Right lobe of liver (tissue), 6 donors: Measurements from ENCODE around the gene CCM2. TPM values are rescaled to one million over a fixed set of nuclear protein-coding genes. Genes with fewer than 3 reads are reported as not detected.

Experiments
- ATAC-seq, 4 donors: fragments of 200-7000 bp; cut with Tn5 transposase; one replicate each; pipeline ENCODE4 v1.9.1; 2020; ENCODE audit warnings: mild to moderate bottlenecking in 4 of 4, moderate library complexity in 4 of 4
- DNase-seq, 3 donors: peaks; one replicate each; pipeline ENCODE4 v3.0.0-alpha.2; 2020
- H3K27ac ChIP-seq, 3 donors: fragments of 200-600 bp; one replicate each; pipeline ENCODE4 v1.8.0; 2022
- H3K27me3 ChIP-seq, 2 donors: fragments of 200-600 bp; one replicate each; pipeline ENCODE4 v1.8.0; 2022
- H3K36me3 ChIP-seq, 4 donors: fragments of 200-600 bp; sonication (generic) in 1 of 4; one replicate each; pipeline versions ENCODE4 v1.5.1 to v1.8.0; 2017 to 2022; ENCODE audit warnings: control low read depth in 1 of 4
- H3K4me1 ChIP-seq, 4 donors: fragments of 200-600 bp; sonication (generic) in 1 of 4; one replicate each; pipeline versions ENCODE4 v1.5.1 to v1.8.0; 2017 to 2022; ENCODE audit warnings: control low read depth in 1 of 4
- H3K4me3 ChIP-seq, 3 donors: fragments of 200-600 bp; one replicate each; pipeline ENCODE4 v1.8.0; 2022
- H3K9me3 ChIP-seq, 4 donors: fragments of 200-600 bp; sonication (generic) in 1 of 4; one replicate each; pipeline versions ENCODE4 v1.5.1 to v1.8.0; 2017 to 2022; ENCODE audit warnings: control low read depth in 1 of 4
- POLR2A ChIP-seq: fragments of 450-650 bp; IDR thresholded peaks from one replicate; pipeline ENCODE4 v1.6.1; 2017; ENCODE audit warnings: antibody characterized with exemption, mild to moderate bottlenecking
- WGBS: methylation state at CpG from one replicate; pipeline ENCODE4 v1.1.6; 2018; ENCODE audit warnings: low coverage, low lambda C conversion rate; ENCODE audit not compliant: insufficient coverage; ENCODE audit errors: missing lambda C conversion rate; 5-methylcytosine and 5-hydroxymethylcytosine counted together
- intact Hi-C, 2 donors: fragments of 100-400 bp; cut with DNase I; formaldehyde crosslinking; loops; one replicate each; pipeline versions ENCODE4 v1.11.2 to v1.14.1; 2022
- total RNA-seq, 6 experiments: library from RNA; depleted of rRNA in 2 of 6; stranded (reverse); fragments of >200 nt in 2 of 6; fragmentation: NEBNext Ultra II Directional in 3 of 6; extraction: Animal tissue kit (Norgen Biotek cat#: 25700) in 3 of 6; gene quantifications; one replicate each; pipeline versions ENCODE4 v1.1.0 to v1.2.4, GENCODE V29; 2016 to 2023
- TF ChIP-seq, protein P1 (sequence below), 4 donors: fragments of 200-600 bp in 3 of 4; fragments of 450-650 bp in 1 of 4; IDR thresholded peaks; one replicate each; pipeline versions ENCODE4 v1.5.1 to v1.8.0; 2016 to 2022; ENCODE audit warnings: antibody characterized with exemption in 4 of 4, mild to moderate bottlenecking in 2 of 4
- donor health status: DM: no; HTN: yes; CAD: no.
- donor health status: DM: no; HTN: no; CAD: no.
- donor health status: DM: no; HTN: no; CAD: no.
- donor health status: DM: no; HTN: yes; CAD: no.
- donor health status: DM: no; HTN: yes; CAD: no.

The CCM2 gene
- total RNA-seq, 6 experiments from 2014 or later = 29.4 to 70.7 (median 37.9) TPM

DNA sequence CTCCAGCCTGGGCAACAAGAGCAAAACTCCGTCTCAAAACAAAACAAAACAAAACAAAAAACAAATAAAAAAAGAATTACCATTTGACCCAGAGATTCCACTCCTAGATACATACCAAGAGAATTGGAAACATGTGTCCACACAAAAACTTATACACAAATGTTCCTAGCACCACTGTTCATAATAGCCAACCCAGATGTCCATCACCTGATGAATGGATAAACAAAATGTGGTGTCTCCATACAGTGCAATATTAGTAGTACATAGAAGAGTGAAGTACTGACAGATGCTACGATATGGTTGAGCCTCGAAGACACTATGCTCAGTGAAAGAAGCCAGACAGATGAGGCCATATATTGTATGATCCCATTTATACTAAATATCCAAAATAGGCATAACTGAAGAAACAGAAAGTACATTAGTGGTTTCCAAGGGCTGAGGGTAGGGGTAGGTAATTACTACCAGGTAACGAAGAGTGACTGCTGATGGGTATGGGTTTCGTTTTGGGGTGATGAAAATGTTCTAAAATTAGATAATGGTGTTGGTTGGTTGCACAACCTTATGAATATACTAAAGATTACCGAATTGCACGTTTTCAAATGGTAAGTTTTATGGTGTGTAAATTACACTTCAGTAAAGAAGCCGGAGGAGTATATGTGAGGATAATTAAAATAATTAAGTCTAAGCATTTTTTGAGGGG lies 41.2 kb upstream of the CCM2 start:
- 57% methylated on average over 8 of the region's 8 CpGs for WGBS
- Histone ChIP-seq H3K9me3 (no peaks in the 10 kb centered on the region), H3K4me1 (peaks cover 0 to 11% (median 3%) of the 10 kb centered on the region in 4 donors), H3K4me3 (no peak overlapping the region), H3K36me3 (no peaks in the 10 kb centered on the region), H3K27me3 (peaks cover 0 to 8% of the 10 kb centered on the region in 2 donors), H3K27ac (no peak overlapping the region)
- no peak for TF ChIP-seq POLR2A
- TF ChIP-seq, protein P1, sequence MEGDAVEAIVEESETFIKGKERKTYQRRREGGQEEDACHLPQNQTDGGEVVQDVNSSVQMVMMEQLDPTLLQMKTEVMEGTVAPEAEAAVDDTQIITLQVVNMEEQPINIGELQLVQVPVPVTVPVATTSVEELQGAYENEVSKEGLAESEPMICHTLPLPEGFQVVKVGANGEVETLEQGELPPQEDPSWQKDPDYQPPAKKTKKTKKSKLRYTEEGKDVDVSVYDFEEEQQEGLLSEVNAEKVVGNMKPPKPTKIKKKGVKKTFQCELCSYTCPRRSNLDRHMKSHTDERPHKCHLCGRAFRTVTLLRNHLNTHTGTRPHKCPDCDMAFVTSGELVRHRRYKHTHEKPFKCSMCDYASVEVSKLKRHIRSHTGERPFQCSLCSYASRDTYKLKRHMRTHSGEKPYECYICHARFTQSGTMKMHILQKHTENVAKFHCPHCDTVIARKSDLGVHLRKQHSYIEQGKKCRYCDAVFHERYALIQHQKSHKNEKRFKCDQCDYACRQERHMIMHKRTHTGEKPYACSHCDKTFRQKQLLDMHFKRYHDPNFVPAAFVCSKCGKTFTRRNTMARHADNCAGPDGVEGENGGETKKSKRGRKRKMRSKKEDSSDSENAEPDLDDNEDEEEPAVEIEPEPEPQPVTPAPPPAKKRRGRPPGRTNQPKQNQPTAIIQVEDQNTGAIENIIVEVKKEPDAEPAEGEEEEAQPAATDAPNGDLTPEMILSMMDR (IDR thresholded peaks at IDR 0.05) = no peak
- intact Hi-C loops = no loop called here
- DNase-seq (no peak), ATAC-seq (no peak)

DNA sequence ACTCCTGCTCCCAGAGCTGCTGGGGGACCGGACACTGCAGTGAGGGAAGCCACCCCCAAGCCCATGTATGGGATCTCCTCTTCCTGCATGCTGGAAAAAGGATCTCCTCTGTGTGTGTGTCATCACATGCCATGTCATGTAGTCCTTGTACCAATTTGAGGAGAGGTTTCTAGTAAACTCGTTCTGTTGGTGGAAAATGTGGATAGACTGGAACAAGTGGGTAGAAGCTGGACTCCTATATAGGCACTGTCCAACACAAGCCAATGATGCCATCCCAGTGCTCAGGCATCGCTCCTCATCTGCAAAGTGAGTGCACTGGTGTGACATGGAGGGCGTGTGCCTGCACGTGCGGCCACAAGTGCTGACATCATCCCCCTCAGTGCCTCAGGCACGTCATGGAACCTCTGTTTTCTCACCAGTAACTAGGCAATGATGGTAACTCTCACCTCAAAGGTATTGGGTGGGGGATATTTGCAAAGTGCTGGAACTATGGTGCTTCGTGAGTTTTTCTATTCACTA lies 40.5 kb upstream of the CCM2 start:
- 77% methylated on average over 4 of the region's 8 CpGs for WGBS
- no peak for DNase-seq

DNA sequence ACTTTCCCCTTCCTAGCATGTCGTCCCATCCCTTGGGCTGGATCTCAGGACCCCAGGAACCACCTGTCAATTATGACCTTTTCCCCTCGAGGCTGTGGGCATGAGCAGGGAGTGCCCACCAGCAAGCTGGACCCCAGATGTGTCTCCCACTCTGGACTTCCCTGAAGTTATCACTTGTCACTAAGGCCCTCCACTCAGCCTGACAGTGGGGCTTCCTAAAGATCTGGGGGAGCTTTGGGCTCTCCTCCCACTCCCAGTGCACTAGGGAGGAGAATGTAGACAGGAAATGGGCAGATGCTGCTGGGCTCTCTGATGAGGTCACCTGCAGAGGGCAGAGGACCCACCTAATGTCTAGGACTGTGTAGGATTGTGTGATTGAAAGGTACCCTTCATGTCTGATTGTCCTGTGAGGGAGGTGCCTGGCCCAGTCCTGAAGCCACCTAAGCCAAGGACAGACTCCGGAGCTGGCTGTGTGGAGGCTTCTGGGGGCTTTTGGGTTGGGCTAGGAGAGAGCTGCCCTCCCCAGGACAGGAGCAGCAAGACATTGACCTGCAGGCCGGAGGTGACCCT lies 39.9 kb upstream of the CCM2 start:
- Histone ChIP-seq H3K4me3 (no peak overlapping the region), H3K4me1 (peaks cover 0 to 11% (median 3%) of the 10 kb centered on the region in 4 donors), H3K27ac (no peak overlapping the region), H3K9me3 (no peaks in the 10 kb centered on the region), H3K36me3 (no peaks in the 10 kb centered on the region), H3K27me3 (peaks cover 0 to 8% of the 10 kb centered on the region in 2 donors)
- ATAC-seq (no peak), DNase-seq (no peak)
- TF ChIP-seq, protein P1 (IDR thresholded peaks at IDR 0.05) = no peak
- TF ChIP-seq POLR2A = no peak
- intact Hi-C loops = no loop called here
- WGBS = 54% methylated on average over 2 of the region's 4 CpGs

More for the DNA sequence above, 40.5 kb upstream of the CCM2 start:
- H3K27ac ChIP-seq = no peak overlapping the region
- H3K4me1 ChIP-seq = peaks cover 0 to 11% (median 3%) of the 10 kb centered on the region in 4 donors
- peaks cover 0 to 8% of the 10 kb centered on the region in 2 donors for H3K27me3 ChIP-seq
- intact Hi-C loops = no loop called here
- ATAC-seq = no peak
- no peak for TF ChIP-seq POLR2A
- H3K4me3 ChIP-seq = no peak overlapping the region
- no peaks in the 10 kb centered on the region for H3K36me3 ChIP-seq
- H3K9me3 ChIP-seq = no peaks in the 10 kb centered on the region

DNA sequence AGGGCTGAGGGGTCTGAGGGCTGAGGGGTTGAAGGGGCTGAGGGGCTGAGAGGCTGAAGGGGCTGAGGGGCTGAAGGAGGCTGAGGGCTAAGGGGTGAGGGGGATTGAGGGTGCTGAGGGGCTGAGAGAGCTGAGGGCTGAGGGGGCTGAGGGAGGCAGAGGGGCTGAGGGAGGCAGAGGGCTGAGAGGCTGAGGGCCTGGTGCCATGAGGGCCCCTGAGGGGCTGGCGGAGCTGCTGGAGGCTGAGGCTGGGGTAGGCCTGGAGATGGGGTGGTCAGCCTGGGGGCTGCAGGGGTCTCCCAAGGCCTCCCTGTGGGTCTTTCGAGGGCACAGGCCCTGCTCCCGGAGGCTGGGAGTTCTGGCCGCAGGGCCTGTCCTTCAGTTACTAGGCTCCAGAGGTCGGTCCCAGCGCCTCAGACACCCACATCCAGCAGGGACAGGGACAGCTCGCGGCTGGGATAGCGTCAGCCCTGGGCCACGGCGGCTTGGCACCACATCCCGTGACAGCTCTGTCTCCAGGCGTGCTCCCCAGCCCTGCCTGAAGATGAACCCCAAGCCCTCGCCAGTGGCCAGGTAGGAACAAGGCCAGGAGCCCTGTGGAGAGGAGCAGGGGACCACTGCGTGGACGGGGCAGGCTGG lies 38.0 kb upstream of the CCM2 start:
- Histone ChIP-seq H3K27ac (no peak overlapping the region), H3K9me3 (no peaks in the 10 kb centered on the region), H3K36me3 (no peaks in the 10 kb centered on the region), H3K27me3 (peaks cover 0 to 8% of the 10 kb centered on the region in 2 donors), H3K4me3 (peak overlapping the region in 1 of 3 donors; percentile 33), H3K4me1 (peaks cover 0 to 11% (median 3%) of the 10 kb centered on the region in 4 donors)
- TF ChIP-seq POLR2A = no peak
- TF ChIP-seq, protein P1 (IDR thresholded peaks at IDR 0.05) = no peak
- 20% methylated on average over 1 of the region's 16 CpGs for WGBS
- ATAC-seq = peak; percentile 22 to 54 (median 42)
- DNase-seq = no peak
- intact Hi-C loops = no loop called here
